K562 (cell line): Measurements from ENCODE around the gene FTHL17.

Experiments
- CEBPG ChIP-seq, 3 experiments: fragments of 200-800 bp in 1 of 3; sonication (Bioruptor generic) in 1 of 3; sonication (generic) in 1 of 3; formaldehyde crosslinking in 1 of 3; IDR thresholded peaks in 2 of 3; conservative IDR thresholded peaks in 1 of 3; 2 replicates each; pipeline versions ENCODE4 v1.6.1 to v1.8.0; 2016 to 2022; ENCODE audit warnings: missing compliant biosample characterization in 2 of 3, missing genetic modification characterization in 2 of 3, mild to moderate bottlenecking in 1 of 3, missing genetic modification reagents in 1 of 3
- CXXC5 ChIP-seq: fragments of 250-450 bp; sonication (Bioruptor Pico); IDR thresholded peaks from 2 replicates; pipeline ENCODE4 v1.8.0; 2022; ENCODE audit warnings: inconsistent platforms, mild to moderate bottlenecking, moderate library complexity
- TF ChIP-seq, protein P1 (sequence below): sonication (generic); formaldehyde crosslinking; IDR thresholded peaks from 2 replicates; pipeline ENCODE4 v1.8.1; 2023; ENCODE audit warnings: mild to moderate bottlenecking, missing genetic modification reagents
- TF ChIP-seq, protein P2 (sequence below), 3 experiments: IDR thresholded peaks in 2 of 3; conservative IDR thresholded peaks in 1 of 3; 2 replicates each; pipeline ENCODE4 v1.5.1; 2011 to 2012; ENCODE audit warnings: low read length in 3 of 3, mild to moderate bottlenecking in 3 of 3, control low read depth in 2 of 3, improper control_type of control experiment in 1 of 3, inconsistent platforms in 1 of 3, low read depth in 1 of 3, mixed read lengths in 1 of 3, moderate library complexity in 1 of 3; ENCODE audit not compliant: insufficient read depth in 2 of 3

GRCh38 chrX:31091819-31092218 is 20.0 kb upstream of the FTHL17 start:
- TF ChIP-seq, protein P1, sequence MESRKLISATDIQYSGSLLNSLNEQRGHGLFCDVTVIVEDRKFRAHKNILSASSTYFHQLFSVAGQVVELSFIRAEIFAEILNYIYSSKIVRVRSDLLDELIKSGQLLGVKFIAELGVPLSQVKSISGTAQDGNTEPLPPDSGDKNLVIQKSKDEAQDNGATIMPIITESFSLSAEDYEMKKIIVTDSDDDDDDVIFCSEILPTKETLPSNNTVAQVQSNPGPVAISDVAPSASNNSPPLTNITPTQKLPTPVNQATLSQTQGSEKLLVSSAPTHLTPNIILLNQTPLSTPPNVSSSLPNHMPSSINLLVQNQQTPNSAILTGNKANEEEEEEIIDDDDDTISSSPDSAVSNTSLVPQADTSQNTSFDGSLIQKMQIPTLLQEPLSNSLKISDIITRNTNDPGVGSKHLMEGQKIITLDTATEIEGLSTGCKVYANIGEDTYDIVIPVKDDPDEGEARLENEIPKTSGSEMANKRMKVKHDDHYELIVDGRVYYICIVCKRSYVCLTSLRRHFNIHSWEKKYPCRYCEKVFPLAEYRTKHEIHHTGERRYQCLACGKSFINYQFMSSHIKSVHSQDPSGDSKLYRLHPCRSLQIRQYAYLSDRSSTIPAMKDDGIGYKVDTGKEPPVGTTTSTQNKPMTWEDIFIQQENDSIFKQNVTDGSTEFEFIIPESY (CRISPR knock-in tag) = no peak
- TF ChIP-seq CXXC5 (CRISPR knock-in tag) (no peak), CEBPG (CRISPR knock-in tag; IDR thresholded peaks at IDR 0.05) (no peak), CEBPG (tag; conservative IDR thresholded peaks at IDR 0.05 in 1 of 2, IDR thresholded peaks at IDR 0.05 in 1 of 2) (no peak)
- TF ChIP-seq, protein P2, sequence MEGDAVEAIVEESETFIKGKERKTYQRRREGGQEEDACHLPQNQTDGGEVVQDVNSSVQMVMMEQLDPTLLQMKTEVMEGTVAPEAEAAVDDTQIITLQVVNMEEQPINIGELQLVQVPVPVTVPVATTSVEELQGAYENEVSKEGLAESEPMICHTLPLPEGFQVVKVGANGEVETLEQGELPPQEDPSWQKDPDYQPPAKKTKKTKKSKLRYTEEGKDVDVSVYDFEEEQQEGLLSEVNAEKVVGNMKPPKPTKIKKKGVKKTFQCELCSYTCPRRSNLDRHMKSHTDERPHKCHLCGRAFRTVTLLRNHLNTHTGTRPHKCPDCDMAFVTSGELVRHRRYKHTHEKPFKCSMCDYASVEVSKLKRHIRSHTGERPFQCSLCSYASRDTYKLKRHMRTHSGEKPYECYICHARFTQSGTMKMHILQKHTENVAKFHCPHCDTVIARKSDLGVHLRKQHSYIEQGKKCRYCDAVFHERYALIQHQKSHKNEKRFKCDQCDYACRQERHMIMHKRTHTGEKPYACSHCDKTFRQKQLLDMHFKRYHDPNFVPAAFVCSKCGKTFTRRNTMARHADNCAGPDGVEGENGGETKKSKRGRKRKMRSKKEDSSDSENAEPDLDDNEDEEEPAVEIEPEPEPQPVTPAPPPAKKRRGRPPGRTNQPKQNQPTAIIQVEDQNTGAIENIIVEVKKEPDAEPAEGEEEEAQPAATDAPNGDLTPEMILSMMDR (IDR thresholded peaks at IDR 0.05 in 2 of 3, conservative IDR thresholded peaks at IDR 0.05 in 1 of 3; ENCODE audit: insufficient read depth in 2 of 3, low read depth in 1 of 3, low read length in 3 of 3) = no peak
